HG03159 (cell line): Measurements from ENCODE around the gene ZNF611.
"Not testable (repeated sequence)": the region's sequence is repeated elsewhere in the genome, so short reads cannot be mapped to it uniquely, and the experiment has no call there.

ENCODE experiments used
- ATAC-seq: cut with Tn5 transposase; IDR thresholded peaks from one replicate; pipeline ENCODE4 v1.9.1; 2021; ENCODE audit warnings: mild to moderate bottlenecking, moderate library complexity; ENCODE audit not compliant: unreplicated experiment

ZNF611 gene

GRCh38 chr19:52687684-52688083 lies 47.2 kb downstream of the ZNF611 start:
- ATAC-seq = no peak

GRCh38 chr19:52685811-52686210 lies 49.0 kb downstream of the ZNF611 start:
- ATAC-seq = no peak

GRCh38 chr19:52681216-52681615 lies 53.6 kb downstream of the ZNF611 start:
- ATAC-seq = not testable (repeated sequence)

GRCh38 chr19:52679598-52679997 lies 55.2 kb downstream of the ZNF611 start:
- ATAC-seq = no peak

GRCh38 chr19:52675239-52675638 lies 59.6 kb downstream of the ZNF611 start:
- not testable (repeated sequence) for ATAC-seq

- no peak for ATAC-seq
These were observed 61.8 kb downstream of the ZNF611 start for GRCh38 chr19:52673014-52673413.

GRCh38 chr19:52670046-52670445 lies 64.8 kb downstream of the ZNF611 start:
- ATAC-seq = no peak

GRCh38 chr19:52669586-52669985 lies 65.3 kb downstream of the ZNF611 start:
- ATAC-seq = no peak

- ATAC-seq = no peak
These were observed 66.9 kb downstream of the ZNF611 start for GRCh38 chr19:52667972-52668371.

- no peak for ATAC-seq
These were observed 68.3 kb downstream of the ZNF611 start for GRCh38 chr19:52666506-52666905.

GRCh38 chr19:52665529-52665928 lies 69.3 kb downstream of the ZNF611 start:
- ATAC-seq = no peak

- no peak for ATAC-seq
These were observed 69.8 kb downstream of the ZNF611 start for GRCh38 chr19:52665027-52665426.

- no peak for ATAC-seq
These were observed 70.4 kb downstream of the ZNF611 start for GRCh38 chr19:52664461-52664860.

- no peak for ATAC-seq
These were observed 72.2 kb downstream of the ZNF611 start for GRCh38 chr19:52662631-52663030.

- no peak for ATAC-seq
These were observed 73.9 kb downstream of the ZNF611 start for GRCh38 chr19:52660981-52661380.

- no peak for ATAC-seq
These were observed 75.8 kb downstream of the ZNF611 start for GRCh38 chr19:52659013-52659412.

- no peak for ATAC-seq
These were observed 76.2 kb downstream of the ZNF611 start for GRCh38 chr19:52658595-52658994.

- ATAC-seq = no peak
These were observed 81.7 kb downstream of the ZNF611 start for GRCh38 chr19:52653161-52653560.
